Measurements from ENCODE around the gene KCTD1.

Gene KCTD1

DNA sequence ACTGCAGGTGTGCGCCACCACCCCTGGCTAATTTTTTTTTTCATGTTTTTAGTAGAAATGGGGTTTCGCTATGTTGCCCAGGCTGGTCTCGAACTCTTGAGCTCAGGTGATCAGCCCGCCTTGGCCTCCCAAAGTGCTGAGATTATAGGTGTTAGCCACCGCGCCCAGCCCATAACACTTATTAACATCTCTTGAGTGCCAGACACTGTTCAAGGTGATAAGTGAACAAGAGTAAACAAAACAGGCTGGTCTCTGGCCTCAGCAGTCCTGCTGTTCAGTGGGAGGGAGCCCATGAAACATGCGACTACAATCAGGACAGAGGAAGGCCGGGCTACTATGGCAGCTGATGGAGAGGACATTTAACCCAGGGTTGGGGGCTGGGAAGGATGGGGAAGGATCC is 42.3 kb downstream of the KCTD1 start:
- no peaks in the 10 kb centered on the region for H3K9me3 ChIP-seq (ENCODE audit: control insufficient read depth, low read length)
- no peaks in the 10 kb centered on the region for H3K27me3 ChIP-seq (ENCODE audit: control insufficient read depth, insufficient read depth, low read length)
- no peak overlapping the region for H3K9ac ChIP-seq (ENCODE audit: low read length)
- H3K4me1 ChIP-seq (ENCODE audit: control insufficient read depth, insufficient read depth, low read length), result peaks cover 13% of the 10 kb centered on the region
- H3K36me3 ChIP-seq (ENCODE audit: control insufficient read depth, insufficient read depth, low read length), result no peaks in the 10 kb centered on the region
- no peak overlapping the region for H3K4me3 ChIP-seq (ENCODE audit: low read length)

DNA sequence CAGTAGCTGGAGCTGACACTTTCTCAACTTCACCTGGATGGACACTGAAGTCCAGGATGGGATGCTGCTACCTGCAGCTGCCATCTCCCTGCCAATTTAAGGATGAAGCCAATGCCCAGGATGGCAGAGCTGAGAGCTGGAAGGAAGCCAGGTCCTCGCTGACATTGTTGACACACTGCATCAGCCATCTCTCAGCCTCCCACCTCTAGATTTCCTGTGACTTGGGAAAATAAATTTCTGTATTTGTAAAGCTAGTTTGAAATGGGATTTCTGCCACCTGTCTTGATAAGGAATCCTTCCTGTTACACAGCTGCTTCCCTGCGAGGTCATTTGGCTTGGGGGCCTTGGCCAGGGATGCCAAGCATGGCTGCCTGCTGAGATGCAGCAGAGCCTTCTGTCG is 43.5 kb downstream of the KCTD1 start:
- H3K27me3 ChIP-seq (ENCODE audit: control insufficient read depth, insufficient read depth, low read length), result no peaks in the 10 kb centered on the region
- no peak overlapping the region for H3K4me3 ChIP-seq (ENCODE audit: low read length)
- no peak overlapping the region for H3K9ac ChIP-seq (ENCODE audit: low read length)
- peaks cover 12% of the 10 kb centered on the region for H3K4me1 ChIP-seq (ENCODE audit: control insufficient read depth, insufficient read depth, low read length)
- H3K9me3 ChIP-seq (ENCODE audit: control insufficient read depth, low read length), result no peaks in the 10 kb centered on the region
- no peaks in the 10 kb centered on the region for H3K36me3 ChIP-seq (ENCODE audit: control insufficient read depth, insufficient read depth, low read length)

DNA sequence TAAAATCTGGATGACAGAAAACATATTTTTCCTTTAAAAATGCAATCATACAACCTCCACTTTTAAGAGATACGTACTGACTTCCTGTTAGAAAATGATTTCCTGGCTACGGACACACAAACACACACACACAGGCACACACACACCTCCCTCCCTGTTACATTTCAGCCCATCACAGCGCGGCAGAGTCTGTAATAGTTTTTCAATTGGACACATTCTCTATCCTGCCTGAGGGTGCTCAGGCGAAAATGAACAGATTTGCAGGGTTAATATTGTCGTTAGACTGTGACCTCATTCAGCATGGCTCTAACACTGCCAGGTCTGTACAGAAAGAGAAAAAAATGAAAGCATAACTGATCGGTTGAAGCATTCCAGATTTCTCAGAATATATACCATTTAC is 45.0 kb downstream of the KCTD1 start:
- no peaks in the 10 kb centered on the region for H3K36me3 ChIP-seq (ENCODE audit: control insufficient read depth, insufficient read depth, low read length)
- no peak overlapping the region for H3K9ac ChIP-seq (ENCODE audit: low read length)
- H3K4me1 ChIP-seq (ENCODE audit: control insufficient read depth, insufficient read depth, low read length), result peaks cover 12% of the 10 kb centered on the region
- no peaks in the 10 kb centered on the region for H3K27me3 ChIP-seq (ENCODE audit: control insufficient read depth, insufficient read depth, low read length)
- H3K4me3 ChIP-seq (ENCODE audit: low read length), result no peak overlapping the region
- no peaks in the 10 kb centered on the region for H3K9me3 ChIP-seq (ENCODE audit: control insufficient read depth, low read length)

DNA sequence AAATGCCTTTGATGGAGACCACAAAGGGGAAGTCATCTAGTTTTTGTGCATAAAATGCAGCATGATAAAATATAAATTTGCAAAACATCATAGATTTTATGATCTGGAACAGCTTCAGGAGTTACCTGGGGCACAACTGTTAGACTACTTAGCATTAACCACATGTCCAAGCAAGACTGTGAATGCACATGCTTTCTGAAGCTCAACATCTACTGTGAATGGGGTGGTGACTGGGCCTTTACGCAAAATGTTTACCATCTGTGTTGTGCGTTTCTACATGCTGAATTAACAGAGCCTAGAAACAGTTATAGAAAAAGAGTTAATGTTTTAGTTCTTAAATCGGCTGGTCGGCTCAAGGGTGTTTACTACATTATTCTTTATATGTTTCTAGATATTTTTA is 45.5 kb downstream of the KCTD1 start:
- H3K9ac ChIP-seq (ENCODE audit: low read length), result no peak overlapping the region
- H3K4me1 ChIP-seq (ENCODE audit: control insufficient read depth, insufficient read depth, low read length), result peaks cover 12% of the 10 kb centered on the region
- no peak overlapping the region for H3K4me3 ChIP-seq (ENCODE audit: low read length)
- H3K9me3 ChIP-seq (ENCODE audit: control insufficient read depth, low read length), result no peaks in the 10 kb centered on the region
- no peaks in the 10 kb centered on the region for H3K36me3 ChIP-seq (ENCODE audit: control insufficient read depth, insufficient read depth, low read length)
- no peaks in the 10 kb centered on the region for H3K27me3 ChIP-seq (ENCODE audit: control insufficient read depth, insufficient read depth, low read length)

DNA sequence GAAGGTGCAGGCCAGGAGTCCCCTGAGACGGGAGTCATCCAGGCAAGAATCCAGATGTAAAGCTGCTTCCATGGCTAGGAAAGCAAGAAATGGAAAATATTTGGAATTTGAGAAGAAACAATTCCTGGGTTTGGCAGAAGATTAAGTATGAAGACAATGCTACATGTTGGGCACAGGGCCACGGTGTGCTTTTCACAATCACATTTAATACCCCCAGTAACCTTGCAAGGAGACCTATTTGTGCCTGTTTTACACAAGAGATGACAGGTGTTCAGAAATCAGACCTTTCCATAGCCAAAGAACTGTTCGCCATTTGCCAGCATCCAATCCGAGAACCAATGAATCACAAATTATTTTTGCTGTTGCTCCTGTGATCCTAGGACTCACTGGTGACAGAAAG is 50.5 kb downstream of the KCTD1 start:
- no peaks in the 10 kb centered on the region for H3K27me3 ChIP-seq (ENCODE audit: control insufficient read depth, insufficient read depth, low read length)
- no peaks in the 10 kb centered on the region for H3K9me3 ChIP-seq (ENCODE audit: control insufficient read depth, low read length)
- H3K4me1 ChIP-seq (ENCODE audit: control insufficient read depth, insufficient read depth, low read length), result peaks cover 5% of the 10 kb centered on the region
- H3K9ac ChIP-seq (ENCODE audit: low read length), result no peak overlapping the region
- H3K36me3 ChIP-seq (ENCODE audit: control insufficient read depth, insufficient read depth, low read length), result no peaks in the 10 kb centered on the region
- H3K4me3 ChIP-seq (ENCODE audit: low read length), result no peak overlapping the region

DNA sequence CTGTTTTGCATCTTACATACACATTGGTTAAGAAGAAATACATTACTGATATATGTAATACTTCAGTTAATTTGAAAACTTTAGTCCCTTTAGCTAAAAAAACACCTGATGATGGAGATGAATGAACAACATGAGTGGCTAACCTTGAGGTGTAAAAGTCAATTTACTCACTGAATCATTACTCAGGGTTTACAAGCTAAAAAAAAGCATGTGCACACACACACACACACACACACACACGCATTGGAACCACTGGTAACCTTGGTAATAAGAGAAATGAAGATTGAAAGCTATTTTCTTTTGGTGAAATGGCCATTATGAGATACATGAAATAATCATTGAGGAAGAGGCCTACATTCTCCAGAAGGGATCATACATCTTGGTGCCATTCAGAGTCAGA is 51.8 kb downstream of the KCTD1 start:
- H3K9ac ChIP-seq (ENCODE audit: low read length), result no peak overlapping the region
- no peaks in the 10 kb centered on the region for H3K36me3 ChIP-seq (ENCODE audit: control insufficient read depth, insufficient read depth, low read length)
- no peak overlapping the region for H3K4me3 ChIP-seq (ENCODE audit: low read length)
- H3K4me1 ChIP-seq (ENCODE audit: control insufficient read depth, insufficient read depth, low read length), result peaks cover 5% of the 10 kb centered on the region
- H3K9me3 ChIP-seq (ENCODE audit: control insufficient read depth, low read length), result no peaks in the 10 kb centered on the region
- no peaks in the 10 kb centered on the region for H3K27me3 ChIP-seq (ENCODE audit: control insufficient read depth, insufficient read depth, low read length)

DNA sequence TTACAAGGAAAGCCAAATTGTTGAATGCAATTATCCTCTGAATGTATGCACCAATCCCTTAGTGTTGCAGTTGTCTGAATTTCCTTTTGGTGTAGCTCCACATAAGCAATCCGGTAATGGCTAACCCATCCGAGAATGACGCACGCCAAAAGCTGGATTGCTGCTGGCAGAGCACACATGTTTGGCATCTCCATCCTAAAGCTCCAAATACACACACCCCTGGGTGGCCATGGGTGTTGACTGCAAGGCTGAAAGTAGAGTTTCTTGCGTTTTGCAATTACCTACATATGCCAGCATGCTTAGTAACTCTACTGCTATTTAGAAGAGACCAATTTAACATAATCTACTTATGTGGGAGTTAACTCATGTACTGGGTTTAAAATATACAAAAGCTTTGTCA is 53.1 kb downstream of the KCTD1 start:
- peaks cover 9% of the 10 kb centered on the region for H3K4me1 ChIP-seq (ENCODE audit: control insufficient read depth, insufficient read depth, low read length)
- H3K9me3 ChIP-seq (ENCODE audit: control insufficient read depth, low read length), result no peaks in the 10 kb centered on the region
- no peaks in the 10 kb centered on the region for H3K36me3 ChIP-seq (ENCODE audit: control insufficient read depth, insufficient read depth, low read length)
- no peaks in the 10 kb centered on the region for H3K27me3 ChIP-seq (ENCODE audit: control insufficient read depth, insufficient read depth, low read length)
- H3K4me3 ChIP-seq (ENCODE audit: low read length), result no peak overlapping the region
- no peak overlapping the region for H3K9ac ChIP-seq (ENCODE audit: low read length)

DNA sequence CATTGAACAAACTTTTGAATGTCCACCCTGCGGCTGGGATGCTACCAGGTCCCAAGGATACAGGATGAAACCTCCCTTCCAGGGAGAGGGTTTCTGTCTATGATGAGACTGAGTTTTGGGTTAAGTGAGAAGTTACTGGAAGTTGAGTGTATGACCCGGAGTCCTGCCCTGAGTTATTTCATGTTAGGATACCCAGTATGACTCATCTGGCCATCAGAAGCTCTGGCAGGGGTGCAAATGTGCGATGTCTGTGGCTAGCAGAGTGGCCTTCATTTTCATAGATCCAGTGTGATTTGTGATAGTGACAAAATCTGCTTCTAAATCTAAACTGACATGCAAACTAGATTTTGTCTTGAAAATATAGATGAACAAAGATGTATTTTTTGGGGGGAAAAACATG is 55.3 kb downstream of the KCTD1 start:
- Histone ChIP-seq H3K9me3 (ENCODE audit: control insufficient read depth, low read length) (no peaks in the 10 kb centered on the region), H3K27me3 (ENCODE audit: control insufficient read depth, insufficient read depth, low read length) (no peaks in the 10 kb centered on the region), H3K36me3 (ENCODE audit: control insufficient read depth, insufficient read depth, low read length) (no peaks in the 10 kb centered on the region), H3K4me3 (ENCODE audit: low read length) (no peak overlapping the region), H3K4me1 (ENCODE audit: control insufficient read depth, insufficient read depth, low read length) (peaks cover 30% of the 10 kb centered on the region), H3K9ac (ENCODE audit: low read length) (no peak overlapping the region)

DNA sequence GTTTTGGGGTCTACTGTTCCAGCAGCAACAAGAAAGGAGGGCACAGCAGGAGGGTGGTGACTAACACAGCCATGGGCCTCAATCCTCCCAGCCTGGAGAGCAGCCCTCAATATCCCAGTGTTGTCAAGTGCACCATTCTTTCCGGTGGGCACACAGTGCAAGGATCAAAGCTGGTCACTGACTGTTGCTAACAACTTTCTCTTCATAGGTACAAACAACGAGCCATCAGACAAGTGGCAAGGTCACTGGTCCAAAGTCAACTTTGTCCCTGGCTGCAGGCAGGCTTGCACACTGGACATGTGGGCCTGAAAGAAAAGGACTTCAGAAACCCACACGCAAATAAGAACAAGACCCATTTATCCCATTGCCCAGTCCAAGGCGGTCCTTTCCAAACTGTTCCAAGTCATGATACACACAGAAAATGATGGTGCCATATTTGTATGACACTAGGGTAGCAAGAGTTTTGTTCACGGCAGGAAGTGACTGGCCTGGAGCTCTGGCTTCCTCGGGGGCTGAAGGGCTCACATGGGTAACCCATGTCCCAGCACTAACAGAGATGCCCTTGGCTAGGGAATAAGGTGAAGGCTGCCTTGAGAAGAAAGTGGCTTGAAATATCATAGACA is 57.0 kb downstream of the KCTD1 start:
- Histone ChIP-seq H3K4me3 (ENCODE audit: low read length) (no peak overlapping the region), H3K4me1 (ENCODE audit: control insufficient read depth, insufficient read depth, low read length) (peaks cover 37% of the 10 kb centered on the region), H3K9me3 (ENCODE audit: control insufficient read depth, low read length) (no peaks in the 10 kb centered on the region), H3K36me3 (ENCODE audit: control insufficient read depth, insufficient read depth, low read length) (no peaks in the 10 kb centered on the region), H3K27me3 (ENCODE audit: control insufficient read depth, insufficient read depth, low read length) (no peaks in the 10 kb centered on the region), H3K9ac (ENCODE audit: low read length) (no peak overlapping the region)

DNA sequence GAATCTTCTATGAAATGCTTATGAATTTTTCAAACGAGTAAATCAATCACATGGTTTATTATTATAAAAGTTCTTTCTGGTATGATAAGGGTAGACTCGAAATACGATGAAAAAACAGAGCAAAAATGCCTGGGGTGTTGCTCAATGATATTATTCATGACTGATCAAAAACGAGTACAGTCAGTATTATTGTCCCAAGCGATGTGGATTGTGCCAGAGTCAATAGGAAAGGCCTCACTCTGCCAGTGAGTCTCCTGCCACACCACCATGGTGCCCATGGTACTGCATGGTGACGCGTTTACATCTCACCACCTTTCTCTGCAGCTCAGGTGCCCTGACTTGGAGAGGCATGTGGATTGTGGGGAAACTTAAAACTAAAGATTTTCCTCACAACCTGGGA is 58.5 kb downstream of the KCTD1 start:
- Histone ChIP-seq H3K9ac (ENCODE audit: low read length) (no peak overlapping the region), H3K36me3 (ENCODE audit: control insufficient read depth, insufficient read depth, low read length) (no peaks in the 10 kb centered on the region)

DNA sequence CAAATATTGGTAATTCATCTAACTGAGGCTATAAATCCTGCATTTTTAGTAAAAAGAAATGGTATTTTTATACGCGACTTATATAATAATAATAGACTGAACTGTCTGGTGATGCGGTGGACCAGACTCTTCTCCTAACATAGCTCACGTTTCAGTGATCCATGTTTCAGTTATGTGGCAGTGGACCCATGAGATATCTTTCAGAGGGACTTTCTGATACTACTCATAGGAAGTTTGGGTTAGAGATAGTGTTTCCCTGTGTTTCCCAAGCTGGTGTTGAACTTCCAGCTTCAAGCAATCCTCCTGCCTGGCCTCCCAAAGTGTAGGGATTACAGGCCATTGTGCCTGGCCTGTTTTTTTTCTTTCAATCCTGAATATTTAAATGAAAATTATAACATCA is 59.2 kb downstream of the KCTD1 start:
- H3K4me1 ChIP-seq (ENCODE audit: control insufficient read depth, insufficient read depth, low read length), result peaks cover 37% of the 10 kb centered on the region
- no peaks in the 10 kb centered on the region for H3K9me3 ChIP-seq (ENCODE audit: control insufficient read depth, low read length)
- no peak overlapping the region for H3K9ac ChIP-seq (ENCODE audit: low read length)
- no peak overlapping the region for H3K4me3 ChIP-seq (ENCODE audit: low read length)
- no peaks in the 10 kb centered on the region for H3K27me3 ChIP-seq (ENCODE audit: control insufficient read depth, insufficient read depth, low read length)
- no peaks in the 10 kb centered on the region for H3K36me3 ChIP-seq (ENCODE audit: control insufficient read depth, insufficient read depth, low read length)

More for the DNA sequence above, 58.5 kb downstream of the KCTD1 start:
- no peaks in the 10 kb centered on the region for H3K9me3 ChIP-seq (ENCODE audit: control insufficient read depth, low read length)
- H3K4me1 ChIP-seq (ENCODE audit: control insufficient read depth, insufficient read depth, low read length), result peaks cover 37% of the 10 kb centered on the region
- H3K27me3 ChIP-seq (ENCODE audit: control insufficient read depth, insufficient read depth, low read length), result no peaks in the 10 kb centered on the region
- H3K4me3 ChIP-seq (ENCODE audit: low read length), result no peak overlapping the region

DNA sequence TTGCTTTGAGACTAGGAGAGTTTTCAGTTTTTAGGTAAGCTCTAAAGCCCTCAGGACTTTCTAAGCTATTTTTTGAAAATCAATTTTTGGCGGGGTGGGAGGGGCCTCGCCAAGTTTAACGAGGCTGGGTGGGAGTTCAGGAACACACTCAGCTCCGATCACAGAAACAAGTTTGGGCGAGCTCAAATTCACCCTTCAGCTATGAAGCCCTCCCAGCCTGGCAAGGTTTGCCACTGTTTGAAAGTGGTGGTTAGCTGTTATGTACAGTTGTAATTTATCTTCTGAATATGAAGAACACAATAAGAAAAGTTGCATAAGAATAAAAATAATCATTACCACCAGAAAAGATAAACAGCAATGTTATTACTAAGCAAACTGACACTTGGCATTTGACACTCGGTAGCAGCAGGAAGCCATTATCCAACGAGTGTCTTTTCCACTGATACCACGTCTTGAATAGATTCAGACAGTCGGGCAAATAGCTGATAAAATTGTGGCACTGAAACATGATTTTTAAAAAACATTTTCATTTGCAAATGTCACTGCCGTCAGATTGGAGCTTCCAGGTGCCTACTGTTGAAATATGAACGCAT is 59.8 kb downstream of the KCTD1 start:
- Histone ChIP-seq H3K9ac (ENCODE audit: low read length) (peak overlapping the region; percentile 7), H3K4me1 (ENCODE audit: control insufficient read depth, insufficient read depth, low read length) (peaks cover 37% of the 10 kb centered on the region), H3K4me3 (ENCODE audit: low read length) (no peak overlapping the region), H3K9me3 (ENCODE audit: control insufficient read depth, low read length) (no peaks in the 10 kb centered on the region), H3K27me3 (ENCODE audit: control insufficient read depth, insufficient read depth, low read length) (no peaks in the 10 kb centered on the region), H3K36me3 (ENCODE audit: control insufficient read depth, insufficient read depth, low read length) (no peaks in the 10 kb centered on the region)

DNA sequence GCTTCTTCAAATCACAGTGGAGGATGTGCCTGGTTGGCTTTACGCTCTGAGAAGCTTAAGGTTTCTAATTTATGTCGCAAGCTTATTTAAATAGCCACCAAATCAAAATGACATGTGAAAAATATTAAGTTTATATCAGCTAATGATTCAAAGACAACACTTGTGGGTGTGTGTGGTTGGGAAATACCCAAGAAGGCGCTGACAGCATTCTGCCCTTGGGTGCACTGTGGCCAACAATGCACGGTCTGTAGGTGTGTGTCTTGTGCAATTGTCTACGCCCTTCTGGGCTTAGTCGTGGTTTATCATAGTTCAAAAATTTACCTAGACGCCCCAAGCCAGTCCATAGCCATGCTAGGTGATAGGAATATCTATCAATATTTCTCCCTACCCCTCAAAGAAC is 60.9 kb downstream of the KCTD1 start:
- H3K4me1 ChIP-seq (ENCODE audit: control insufficient read depth, insufficient read depth, low read length), result peaks cover 40% of the 10 kb centered on the region
- H3K27me3 ChIP-seq (ENCODE audit: control insufficient read depth, insufficient read depth, low read length), result no peaks in the 10 kb centered on the region
- no peak overlapping the region for H3K4me3 ChIP-seq (ENCODE audit: low read length)
- no peaks in the 10 kb centered on the region for H3K9me3 ChIP-seq (ENCODE audit: control insufficient read depth, low read length)
- H3K9ac ChIP-seq (ENCODE audit: low read length), result no peak overlapping the region
- H3K36me3 ChIP-seq (ENCODE audit: control insufficient read depth, insufficient read depth, low read length), result no peaks in the 10 kb centered on the region

All from mucosa of stomach (tissue), 1 donor.